ENCODE measurements around the gene NCSTN. TPM values are rescaled to one million over a fixed set of nuclear protein-coding genes. Genes with fewer than 3 reads are reported as not detected.
A peak's percentile ranks its signal among the peaks of the same experiment; 100 is the strongest.

Gene NCSTN
- total and polyA plus RNA-seq, 9 of the 15 experiments (the other 6 are each of a cell fraction or from before 2014, with no cell fraction given): 21.3 to 91.1 (median 57.9) TPM

DNA sequence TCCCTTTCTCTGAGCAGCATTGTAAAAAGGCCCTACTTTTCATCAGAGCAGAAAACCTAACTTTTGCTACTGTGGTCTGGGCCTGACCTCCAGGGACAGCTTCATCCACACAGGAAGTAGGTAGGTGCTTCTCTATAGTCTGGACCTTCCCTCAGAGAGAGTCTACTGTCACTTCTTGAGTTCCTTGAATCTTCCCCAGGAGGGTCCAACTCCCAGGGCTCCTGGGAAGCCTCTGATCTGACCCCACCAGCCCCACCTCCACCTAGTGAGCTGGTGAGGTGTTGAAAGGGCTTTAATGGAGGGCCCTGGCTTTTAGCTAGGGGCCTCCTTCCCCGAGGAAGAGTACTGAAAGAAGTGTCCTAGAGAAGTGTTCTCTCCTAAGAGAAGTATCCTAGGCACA, 54.5 kb downstream of the NCSTN start (continued):
- TF ChIP-seq SRSF1 (IDR thresholded peaks at IDR 0.05; ENCODE audit: low read depth, low read length) (no peak), CBFA2T3 (IDR thresholded peaks at IDR 0.05) (no peak)
- TF ChIP-seq, protein P1, sequence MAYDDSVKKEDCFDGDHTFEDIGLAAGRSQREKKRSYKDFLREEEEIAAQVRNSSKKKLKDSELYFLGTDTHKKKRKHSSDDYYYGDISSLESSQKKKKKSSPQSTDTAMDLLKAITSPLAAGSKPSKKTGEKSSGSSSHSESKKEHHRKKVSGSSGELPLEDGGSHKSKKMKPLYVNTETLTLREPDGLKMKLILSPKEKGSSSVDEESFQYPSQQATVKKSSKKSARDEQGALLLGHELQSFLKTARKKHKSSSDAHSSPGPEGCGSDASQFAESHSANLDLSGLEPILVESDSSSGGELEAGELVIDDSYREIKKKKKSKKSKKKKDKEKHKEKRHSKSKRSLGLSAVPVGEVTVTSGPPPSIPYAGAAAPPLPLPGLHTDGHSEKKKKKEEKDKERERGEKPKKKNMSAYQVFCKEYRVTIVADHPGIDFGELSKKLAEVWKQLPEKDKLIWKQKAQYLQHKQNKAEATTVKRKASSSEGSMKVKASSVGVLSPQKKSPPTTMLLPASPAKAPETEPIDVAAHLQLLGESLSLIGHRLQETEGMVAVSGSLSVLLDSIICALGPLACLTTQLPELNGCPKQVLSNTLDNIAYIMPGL (CRISPR knock-in tag; IDR thresholded peaks at IDR 0.05): no peak

DNA sequence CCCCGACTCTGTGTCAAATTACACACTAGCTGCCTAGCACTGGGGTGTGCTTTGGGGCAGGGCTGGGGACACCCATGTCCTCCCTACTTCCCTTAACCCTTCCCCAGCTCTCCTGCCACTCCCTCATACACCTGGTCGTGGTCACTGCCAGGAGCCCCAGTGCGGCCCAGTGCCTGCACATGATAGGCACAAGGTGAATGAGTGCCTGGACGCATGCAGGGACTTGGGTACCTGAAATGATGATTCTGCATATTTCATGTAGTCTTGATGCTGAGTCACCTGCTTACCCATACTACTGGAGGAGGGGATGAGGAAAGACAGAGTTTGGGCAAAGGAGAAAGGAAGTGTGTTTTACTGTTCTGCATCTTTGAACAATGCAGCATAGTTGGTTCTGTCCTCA, 55.6 kb downstream of the NCSTN start:
- ATAC-seq (peak; percentile 25), DNase-seq (ENCODE audit: extremely low read depth in 1 of 4, low spot score in 3 of 4) (peak in 2 of 4 experiments; percentile 40 to 51), FAIRE-seq (peak; percentile 60)
- no TSS peak for BruUV-seq (replicated peaks)
- Histone ChIP-seq H3K27ac (ENCODE audit: extremely low read depth, low read depth, low read length) (no peak overlapping the region), H3K79me2 (ENCODE audit: control insufficient read depth, insufficient read depth, low read length) (no peaks in the 10 kb centered on the region), H3K4me2 (ENCODE audit: insufficient read depth, low read length) (no peak overlapping the region), H3K9me3 (replicated peaks; ENCODE audit: control insufficient read depth, insufficient read depth, low read depth, low read length) (no peaks in the 10 kb centered on the region), H3K36me3 (ENCODE audit: control insufficient read depth, insufficient read depth, low read length) (no peaks in the 10 kb centered on the region), H3K4me3 (no peak overlapping the region), H2AFZ (ENCODE audit: low read depth, low read length) (peak overlapping the region; percentile 40; the same call in 1 of the 2 replicates), H3K27me3 (ENCODE audit: control insufficient read depth in 2 of 2, insufficient read depth in 2 of 2, low read length in 2 of 2) (peaks cover 3 to 14% of the 10 kb centered on the region in 2 experiments; a peak in 2 of 5 replicates), H3K9me1 (ENCODE audit: control insufficient read depth, insufficient read depth, low read length) (no peaks in the 10 kb centered on the region), H3K9ac (ENCODE audit: insufficient read depth in 1 of 2, low read depth in 2 of 2, low read length in 2 of 2) (peak overlapping the region in 1 of 2 experiments; percentile 56; a peak in 1 of 4 replicates), H3K4me1 (replicated peaks in 1 of 2; ENCODE audit: control insufficient read depth in 2 of 2, insufficient read depth in 2 of 2, low read length in 2 of 2) (peaks cover 21 to 48% of the 10 kb centered on the region in 2 experiments; a peak in 4 of 5 replicates), H4K20me1 (replicated peaks; ENCODE audit: control insufficient read depth, insufficient read depth, low read length) (0 out of 2 replicates have a peak, but pooled peaks cover 4% of the 10 kb centered on the region)
- intact Hi-C loops (cut with micrococcal nuclease) (no loop called here), in situ Hi-C loops (cut with MboI) (no loop called here)
- ChIA-PET CTCF (ENCODE audit: low intra/inter-chr PET ratio) (no interaction called here), POLR2A (interaction anchor here (0.6 to 1.5 kb wide), 2 partner anchors 20 to 296 kb away, joined by 3 to 5 read pairs; no protein-coding TSS in a partner anchor)
- TF ChIP-seq DPF2 (IDR thresholded peaks at IDR 0.05) (peak; percentile 57; the same call in 1 of the 2 replicates), SPI1 (IDR thresholded peaks at IDR 0.05; ENCODE audit: borderline replicate concordance, low read depth, low read length) (no peak), MAFK (IDR thresholded peaks at IDR 0.05; ENCODE audit: low read length) (peak; percentile 93), NFE2 (IDR thresholded peaks at IDR 0.05; ENCODE audit: low read depth) (peak; percentile 90), JUND (IDR thresholded peaks at IDR 0.05; ENCODE audit: borderline replicate concordance, low read depth, low read length) (peak; percentile 46; the same call in 1 of the 2 replicates), JUND (tag; IDR thresholded peaks at IDR 0.05; ENCODE audit: borderline replicate concordance, low read depth, low read length) (peak; percentile 51; the same call in 1 of the 3 replicates), RBM14 (IDR thresholded peaks at IDR 0.05; ENCODE audit: borderline replicate concordance, insufficient read depth, low read depth, low read length) (no peak), MAFF (IDR thresholded peaks at IDR 0.05; ENCODE audit: low read length) (peak; percentile 92), BACH1 (tag; IDR thresholded peaks at IDR 0.05) (peak; percentile 58; the same call in 1 of the 2 replicates), RUNX1 (IDR thresholded peaks at IDR 0.05; ENCODE audit: low read depth) (no peak), MAFG (tag; conservative IDR thresholded peaks at IDR 0.05) (peak; percentile 98), CTBP1 (IDR thresholded peaks at IDR 0.05; ENCODE audit: borderline replicate concordance) (peak; percentile 55; the same call in 1 of the 2 replicates), TFAM (CRISPR knock-in tag; conservative IDR thresholded peaks at IDR 0.05) (no peak), C11orf30 (IDR thresholded peaks at IDR 0.05; ENCODE audit: low read depth) (peak; percentile 100), SMARCA4 (IDR thresholded peaks at IDR 0.05) (0 out of 2 replicates have a peak, but pooled peaks have one; percentile 27), ZNF316 (IDR thresholded peaks at IDR 0.05) (peak; percentile 100), SP1 (CRISPR knock-in tag; IDR thresholded peaks at IDR 0.05) (no peak)
- TF ChIP-seq, protein P2, sequence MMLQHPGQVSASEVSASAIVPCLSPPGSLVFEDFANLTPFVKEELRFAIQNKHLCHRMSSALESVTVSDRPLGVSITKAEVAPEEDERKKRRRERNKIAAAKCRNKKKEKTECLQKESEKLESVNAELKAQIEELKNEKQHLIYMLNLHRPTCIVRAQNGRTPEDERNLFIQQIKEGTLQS (IDR thresholded peaks at IDR 0.05): peak; percentile 71
- TF ChIP-seq, protein P2 (CRISPR knock-in tag; conservative IDR thresholded peaks at IDR 0.05): no peak
- WGBS (ENCODE audit: insufficient coverage, low coverage, missing lambda C conversion rate): 52% methylated on average over 4 of the region's 4 CpGs
